A673 (cell line): ENCODE measurements around the gene KATNAL1. TPM values are rescaled to one million over a fixed set of nuclear protein-coding genes. Genes with fewer than 3 reads are reported as not detected.

Experiments
- BruUV-seq: library from RNA; stranded (reverse); fragments of 400-500 nt; replicated peaks from 2 replicates; lab custom pipeline; 2021; lab: Mats Ljungman, UMichigan
- CTCF ChIA-PET: fragments of 300-600 bp; sonication (Branson Sonifier 250); formaldehyde crosslinking; loops from one replicate; lab custom pipeline; 2022; ENCODE audit warnings: antibody characterized with exemption; lab: Charles Lee
- POLR2A ChIA-PET: fragments of 300-600 bp; sonication (Branson Sonifier 250); formaldehyde crosslinking; loops from one replicate; lab custom pipeline; 2022; ENCODE audit warnings: antibody characterized with exemption; ENCODE audit not compliant: low non-redundant PET; lab: Charles Lee
- DNase-seq: peaks from one replicate; pipeline ENCODE4 v3.0.0-alpha.2; 2015; ENCODE audit warnings: low spot score
- H3K27ac ChIP-seq: fragments of 200-600 bp; sonication (generic); 2 replicates; pipeline ENCODE4 v1.5.1; 2016; ENCODE audit warnings: mixed run types, low read depth, mild to moderate bottlenecking, mixed read lengths, antibody characterized with exemption, low read length; ENCODE audit not compliant: poor library complexity, severe bottlenecking
- H3K27me3 ChIP-seq: fragments of 200-600 bp; sonication (generic); replicated peaks from 2 replicates; pipeline ENCODE4 v1.6.1; 2017; ENCODE audit warnings: mixed run types, low read depth, mild to moderate bottlenecking, mixed read lengths, antibody characterized with exemption, low read length; ENCODE audit not compliant: insufficient read depth, poor library complexity
- H3K36me3 ChIP-seq: fragments of 200-600 bp; sonication (generic); 2 replicates; pipeline ENCODE4 v1.6.1; 2016; ENCODE audit warnings: mixed run types, mild to moderate bottlenecking, mixed read lengths, antibody characterized with exemption, low read length; ENCODE audit not compliant: insufficient read depth, poor library complexity, severe bottlenecking
- H3K4me1 ChIP-seq: fragments of 200-600 bp; sonication (generic); 2 replicates; pipeline ENCODE4 v1.6.1; 2017; ENCODE audit warnings: mixed run types, mild to moderate bottlenecking, mixed read lengths, antibody characterized with exemption, low read length; ENCODE audit not compliant: insufficient read depth, poor library complexity, severe bottlenecking
- H3K4me3 ChIP-seq: fragments of 200-600 bp; sonication (generic); 2 replicates; pipeline ENCODE4 v1.5.1; 2016; ENCODE audit warnings: low read depth, mixed run types, mild to moderate bottlenecking, mixed read lengths, low read length; ENCODE audit not compliant: poor library complexity, severe bottlenecking
- H3K9me3 ChIP-seq: fragments of 200-600 bp; sonication (generic); 2 replicates; pipeline ENCODE4 v1.6.1; 2016; ENCODE audit warnings: mixed run types, low read depth, mild to moderate bottlenecking, mixed read lengths, antibody characterized with exemption, low read length; ENCODE audit not compliant: poor library complexity, severe bottlenecking
- CTCF ChIP-seq: fragments of 300-800, 200-600 bp; sonication (generic); conservative IDR thresholded peaks from 2 replicates; pipeline ENCODE4 v1.5.1; 2017; ENCODE audit warnings: low read depth, mild to moderate bottlenecking, antibody characterized with exemption, low read length, moderate library complexity, mixed read lengths
- EZH2 ChIP-seq: fragments of 200-600 bp; sonication (generic); IDR thresholded peaks from 2 replicates; pipeline ENCODE4 v1.6.1; 2017; ENCODE audit warnings: borderline replicate concordance, low read depth, mild to moderate bottlenecking, mixed read lengths, antibody characterized with exemption, low read length; ENCODE audit not compliant: poor library complexity, severe bottlenecking
- intact Hi-C: fragments of 100-400 bp; cut with micrococcal nuclease; formaldehyde crosslinking; loops from one replicate; pipeline ENCODE4 v1.10.0; 2022; ENCODE audit not compliant: unreplicated experiment
- total RNA-seq: library from RNA; stranded (reverse); gene quantifications from 2 replicates; pipeline ENCODE4 v1.2.3, GENCODE V29; 2021

KATNAL1 gene
- total RNA-seq, 1 experiment from 2014 or later, result 63.0 TPM

GRCh38 chr13:30157616-30157993 is 149.7 kb downstream of the KATNAL1 start:
- POLR2A ChIA-PET, result no interaction called here

GRCh38 chr13:30156826-30157615 is 150.3 kb downstream of the KATNAL1 start:
- H3K4me1 ChIP-seq, result no peaks in the 10 kb centered on the region
- BruUV-seq, result no TSS peak
- intact Hi-C loops, result no loop called here
- DNase-seq, result no peak
- H3K4me3 ChIP-seq, result no peak overlapping the region
- no peaks in the 10 kb centered on the region for H3K27me3 ChIP-seq
- POLR2A ChIA-PET, result no interaction called here
- no peaks in the 10 kb centered on the region for H3K9me3 ChIP-seq
- H3K36me3 ChIP-seq, result no peaks in the 10 kb centered on the region
- TF ChIP-seq CTCF (no peak), EZH2 (no peak)
- no peak overlapping the region for H3K27ac ChIP-seq
- CTCF ChIA-PET, result interaction anchor here (2.0 kb wide), 1 partner anchor 24 kb away, joined by 6 read pairs; no protein-coding TSS in a partner anchor

More at GRCh38 chr13:30157616-30157993, 149.7 kb downstream of the KATNAL1 start:
- CTCF ChIA-PET, result interaction anchor here (2.0 kb wide), 1 partner anchor 25 kb away, joined by 6 read pairs; no protein-coding TSS in a partner anchor
- intact Hi-C loops, result no loop called here
- DNase-seq, result no peak
- H3K27me3 ChIP-seq, result no peaks in the 10 kb centered on the region
- H3K27ac ChIP-seq, result no peak overlapping the region
- H3K4me3 ChIP-seq, result no peak overlapping the region
- H3K4me1 ChIP-seq, result no peaks in the 10 kb centered on the region
- no peaks in the 10 kb centered on the region for H3K36me3 ChIP-seq
- no peaks in the 10 kb centered on the region for H3K9me3 ChIP-seq
- no TSS peak for BruUV-seq
- no peak for TF ChIP-seq CTCF
- TF ChIP-seq EZH2, result no peak

GRCh38 chr13:30156270-30156669 is 151.1 kb downstream of the KATNAL1 start:
- no peaks in the 10 kb centered on the region for H3K4me1 ChIP-seq
- no peaks in the 10 kb centered on the region for H3K36me3 ChIP-seq
- no peak overlapping the region for H3K27ac ChIP-seq
- ChIA-PET CTCF (interaction anchor here (2.0 kb wide), 1 partner anchor 23 kb away, joined by 6 read pairs; no protein-coding TSS in a partner anchor), POLR2A (no interaction called here)
- DNase-seq, result no peak
- intact Hi-C loops, result no loop called here
- TF ChIP-seq CTCF (no peak), EZH2 (no peak)
- BruUV-seq, result no TSS peak
- H3K27me3 ChIP-seq, result no peaks in the 10 kb centered on the region
- no peaks in the 10 kb centered on the region for H3K9me3 ChIP-seq
- no peak overlapping the region for H3K4me3 ChIP-seq
